ENCODE measurements around the gene ORM2. TPM values are rescaled to one million over a fixed set of nuclear protein-coding genes. Genes with fewer than 3 reads are reported as not detected.

Gene ORM2
- total RNA-seq, 2 experiments from 2014 or later: not detected

Other genes starting within 250 kb of the ORM2 start
- gene KIF12, start 230.6 kb upstream of the ORM2 start, total RNA-seq: not detected
- gene COL27A1, start 174.3 kb upstream of the ORM2 start, total RNA-seq: 1 to 10 TPM; 1.7 to 1.9 TPM
- gene ORM1, start 6.8 kb upstream of the ORM2 start, total RNA-seq: not detected
- 100 to 1,000 TPM; 482 to 492 TPM for gene AKNA, start 58.1 kb downstream of the ORM2 start, total RNA-seq
- gene WHRN, start 175.6 kb downstream of the ORM2 start, total RNA-seq: 10 to 100 TPM; 10.5 TPM

All from activated naive CD8-positive, alpha-beta T cell treated with anti-CD3 and anti-CD28 coated beads, Interleukin-2, amount 10 ng/mL, durations not matched to agents 7 days and 5 days (primary cell).